Inflammatory macrophage treated with lipopolysaccharide for 1 hour (primary cell): ENCODE measurements around the gene LAMP1.
"Not testable (repeated sequence)": the region's sequence is repeated elsewhere in the genome, so short reads cannot be mapped to it uniquely, and the experiment has no call there.

Experiments used
- DNase-seq, 2 donors: peaks; one replicate each; pipeline ENCODE4 v3.0.0-alpha.2; 2020 to 2022

The LAMP1 gene

GRCh38 chr13:113327766-113328471, 30.9 kb downstream of the LAMP1 start:
- no peak for DNase-seq

DNA sequence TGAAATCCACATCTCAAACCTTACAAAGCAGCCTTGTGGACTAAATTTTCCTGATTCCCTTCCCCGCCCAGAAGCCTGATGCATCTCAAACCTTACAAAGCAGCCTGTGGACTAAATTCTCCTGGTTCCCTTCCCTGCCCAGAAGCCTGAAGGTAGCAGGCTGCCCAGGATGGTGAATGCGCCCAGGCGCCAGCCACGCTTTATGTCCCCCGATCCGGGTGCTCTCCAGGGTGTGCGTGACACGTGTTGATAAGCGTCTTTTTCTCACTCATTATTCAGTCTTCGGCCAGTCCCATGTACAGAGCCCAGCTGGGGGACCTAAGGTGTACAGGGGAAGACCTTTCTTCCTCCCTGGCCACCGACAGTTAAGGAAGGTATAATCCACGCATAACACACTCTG, 31.8 kb downstream of the LAMP1 start:
- no peak for DNase-seq

- no peak for DNase-seq
Measured at GRCh38 chr13:113329656-113330312, 32.7 kb downstream of the LAMP1 start.

GRCh38 chr13:113332615-113333014, 35.6 kb downstream of the LAMP1 start:
- DNase-seq = no peak

- DNase-seq = no peak
Measured at GRCh38 chr13:113333076-113333475, 36.0 kb downstream of the LAMP1 start.

DNA sequence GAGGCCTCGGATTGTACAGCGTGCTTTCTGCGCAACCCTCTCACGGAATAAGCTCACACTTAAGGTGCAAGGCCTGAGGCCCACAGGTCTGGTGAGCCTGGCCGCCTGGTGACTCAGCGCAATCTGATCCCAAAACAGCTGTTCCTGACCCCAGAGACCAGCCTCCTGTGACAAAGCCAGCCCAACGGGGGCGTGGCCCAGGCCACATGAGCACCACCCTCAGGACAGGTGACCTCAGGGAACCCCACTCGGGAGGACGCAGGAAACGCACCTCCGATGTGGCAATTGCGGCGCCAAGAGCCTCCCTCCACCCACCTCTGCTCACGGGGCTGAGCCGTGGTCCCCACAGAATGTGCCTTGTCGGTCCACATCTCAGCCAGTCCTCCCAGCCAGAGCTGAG, 40.5 kb downstream of the LAMP1 start:
- DNase-seq = no peak

DNA sequence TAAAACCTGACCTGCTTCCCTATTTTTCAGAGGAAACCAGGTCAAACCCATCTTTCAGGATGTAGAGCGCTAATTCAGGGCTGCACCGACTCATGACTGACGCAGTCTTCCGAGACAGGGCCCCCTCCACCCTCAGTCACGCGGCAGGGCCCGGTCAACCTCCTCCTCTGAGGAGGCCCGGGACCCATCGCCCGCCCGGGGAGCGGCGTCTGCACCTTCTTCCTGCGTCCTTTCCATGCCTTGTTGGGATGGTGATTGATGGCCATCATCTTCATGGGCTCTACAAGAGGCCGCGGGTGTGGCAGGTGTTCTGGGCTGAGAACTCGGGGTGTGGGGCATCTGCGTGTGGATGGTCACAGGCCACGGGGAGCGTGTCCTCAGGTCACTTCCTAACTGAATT, 40.9 kb downstream of the LAMP1 start:
- no peak for DNase-seq

DNA sequence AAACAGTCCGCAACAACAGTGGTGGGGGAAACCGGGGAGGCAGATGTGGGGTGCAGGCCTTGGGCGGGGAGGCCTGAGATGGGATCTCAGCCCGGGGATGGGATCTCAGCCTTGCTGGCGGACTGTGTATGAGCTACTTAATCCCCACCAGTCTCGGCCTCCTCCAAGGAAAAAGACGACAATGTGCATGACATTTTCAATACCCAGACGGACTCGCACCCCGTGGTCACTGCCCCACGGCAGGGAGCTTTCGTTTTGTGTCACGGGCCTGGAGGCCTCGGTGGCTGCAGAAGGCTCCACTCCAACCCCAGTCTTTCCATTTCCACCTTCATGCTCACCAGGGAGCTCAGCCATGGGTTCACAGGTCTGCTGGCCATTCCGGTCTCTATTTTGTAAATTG, 41.4 kb downstream of the LAMP1 start:
- DNase-seq = no peak

GRCh38 chr13:113342820-113343691, 46.0 kb downstream of the LAMP1 start:
- no peak for DNase-seq

DNA sequence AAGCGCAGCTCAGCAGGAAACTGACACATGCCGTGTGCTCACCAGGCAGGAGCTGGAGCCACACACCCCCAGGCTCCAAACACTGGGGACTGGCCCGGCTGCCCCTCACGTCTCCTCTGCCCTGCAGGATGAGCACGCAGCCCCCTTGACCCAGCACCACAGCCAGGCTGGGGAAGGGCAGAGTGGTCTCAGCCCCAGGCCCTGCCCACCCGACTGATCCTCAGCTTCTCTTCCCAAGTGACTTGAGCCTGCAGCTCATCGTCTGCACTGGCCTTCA, 46.6 kb downstream of the LAMP1 start:
- DNase-seq = no peak

DNA sequence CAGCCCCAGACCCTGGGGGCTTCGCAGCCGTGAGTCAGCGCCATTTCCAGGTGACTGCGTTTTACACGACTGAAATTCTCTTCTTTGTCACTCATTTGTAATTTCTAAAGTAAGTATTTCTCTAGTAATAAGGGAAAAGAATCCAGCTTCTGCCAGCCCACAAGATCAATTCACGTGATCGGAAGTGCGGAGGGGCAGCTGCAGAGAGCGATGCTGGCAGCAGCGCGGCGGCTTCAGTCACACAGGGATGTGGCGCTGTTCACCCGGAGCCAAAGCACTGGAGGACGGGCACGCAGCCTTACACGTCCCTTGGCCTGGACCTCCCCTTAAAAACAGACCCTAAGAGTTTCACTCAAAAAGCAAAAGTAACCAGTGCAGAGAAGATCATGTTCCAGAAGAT, 48.4 kb downstream of the LAMP1 start:
- DNase-seq = no peak

DNA sequence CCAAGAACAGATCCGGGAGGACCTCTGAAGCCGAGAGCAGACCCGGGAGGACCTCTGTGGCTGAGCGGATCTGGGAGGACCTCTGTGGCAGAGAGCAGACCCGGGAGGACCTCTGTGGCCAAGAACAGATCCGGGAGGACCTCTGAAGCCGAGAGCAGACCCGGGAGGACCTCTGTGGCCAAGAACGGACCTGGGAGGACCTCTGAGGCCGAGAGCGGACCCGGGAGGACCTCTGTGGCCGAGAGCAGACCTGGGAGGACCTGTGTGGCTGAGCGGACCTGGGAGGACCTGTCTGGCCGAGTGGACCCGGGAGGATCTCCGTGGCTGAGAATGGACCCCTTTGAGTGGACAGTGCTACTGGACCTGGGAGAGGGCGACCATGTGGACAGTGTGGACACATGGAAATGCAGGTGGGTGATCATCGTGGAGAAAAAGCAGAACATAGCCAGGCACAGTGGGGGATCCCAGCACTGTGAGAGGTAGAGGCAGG, 50.7 kb downstream of the LAMP1 start:
- not testable (repeated sequence) for DNase-seq

DNA sequence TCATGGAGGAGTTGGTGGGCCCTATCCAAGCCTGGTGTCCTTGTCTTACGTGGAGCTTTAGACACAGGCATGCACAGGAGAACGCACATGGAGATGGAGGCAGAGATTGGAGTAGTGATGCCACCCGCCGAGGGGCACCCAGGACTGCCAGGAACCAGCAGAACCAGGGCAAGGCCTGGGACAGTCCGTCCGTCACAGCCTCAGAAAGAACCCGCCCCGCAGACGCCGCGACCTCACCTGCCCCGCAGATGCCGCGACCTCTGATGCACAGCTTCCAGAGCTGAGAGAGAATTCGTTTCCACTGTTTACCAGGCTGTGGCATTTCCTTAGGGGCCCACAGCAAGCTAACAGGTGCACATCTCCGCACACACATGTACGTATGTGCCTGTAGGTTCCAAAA, 51.6 kb downstream of the LAMP1 start:
- DNase-seq = no peak

DNA sequence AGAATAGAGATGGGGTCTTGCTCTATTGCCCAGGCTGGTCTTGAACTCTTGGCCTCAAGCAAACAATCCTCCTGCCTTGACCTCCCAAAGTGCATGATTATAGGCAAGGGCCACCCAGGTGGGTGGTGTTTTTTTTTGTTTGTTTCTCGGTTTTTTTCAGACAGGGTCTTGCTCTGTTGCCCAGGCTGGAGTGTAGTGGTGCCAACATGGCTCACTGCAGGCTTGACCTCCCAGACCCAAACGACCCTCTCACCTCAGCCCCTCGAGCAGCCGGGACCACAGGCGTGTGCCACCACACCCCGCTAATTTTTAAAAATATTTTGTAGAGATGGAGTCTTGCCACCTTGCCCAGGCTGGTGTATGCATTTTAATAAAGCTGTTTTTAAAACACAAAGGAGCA, 52.0 kb downstream of the LAMP1 start:
- no peak for DNase-seq

DNA sequence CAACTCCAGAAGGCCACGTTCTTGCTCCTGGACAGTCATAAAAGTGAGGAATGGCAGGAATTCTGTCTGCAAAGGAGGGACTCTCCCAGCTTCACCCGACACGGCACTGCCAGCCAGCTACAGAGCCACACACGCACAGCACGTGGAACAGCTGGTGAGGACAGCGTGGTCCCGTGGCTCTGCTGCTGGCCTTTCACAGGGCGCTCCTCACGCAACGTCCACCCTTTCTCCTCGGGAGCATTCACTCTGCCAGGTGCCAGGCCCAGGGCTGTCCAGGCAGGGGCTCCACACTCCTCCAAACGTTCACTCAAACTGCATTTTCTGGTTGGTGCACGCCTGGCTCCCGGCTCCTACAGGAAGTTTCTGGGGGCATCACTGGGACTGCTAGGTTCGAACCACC, 52.5 kb downstream of the LAMP1 start:
- no peak for DNase-seq

DNA sequence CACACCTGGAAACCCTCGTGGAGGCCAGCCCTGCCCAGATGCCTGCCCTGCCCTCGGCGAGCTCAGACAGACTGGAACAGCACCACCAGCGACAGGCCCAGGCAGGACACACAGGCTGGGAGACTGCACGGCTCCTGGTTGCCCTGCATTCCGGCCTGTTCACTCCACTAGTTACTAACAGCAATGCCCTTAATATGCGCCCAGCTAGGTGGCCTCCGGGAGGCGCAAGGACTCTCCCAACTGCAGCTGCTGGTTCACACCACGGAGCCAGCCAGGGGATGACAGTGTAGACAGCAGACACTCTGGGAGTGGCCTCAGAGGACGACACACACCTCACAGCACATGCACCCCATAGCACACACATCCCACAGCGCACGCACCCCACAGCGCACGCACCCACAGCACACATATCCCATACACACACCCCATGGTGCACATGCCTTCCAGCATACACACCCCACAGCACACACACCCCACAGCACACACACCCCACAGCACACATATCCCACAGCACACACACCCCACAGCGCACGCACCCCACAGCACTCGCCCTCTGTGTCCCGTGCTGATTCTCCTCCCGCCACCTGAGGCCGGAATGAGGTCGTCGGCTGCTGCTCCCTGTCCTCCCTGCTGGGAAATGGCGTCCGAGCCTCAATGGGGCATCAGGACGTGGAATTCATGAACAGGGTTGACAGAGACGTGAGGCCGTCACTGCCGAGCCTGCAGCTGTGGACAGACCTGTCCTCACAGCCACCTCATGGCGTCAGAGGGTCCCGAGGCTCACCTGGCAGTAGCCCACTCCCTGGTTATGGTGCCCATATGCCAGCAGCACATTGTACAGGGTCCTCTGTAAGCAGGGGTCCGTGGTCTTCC, 53.3 kb downstream of the LAMP1 start:
- DNase-seq = no peak

GRCh38 chr13:113350938-113351335, 53.9 kb downstream of the LAMP1 start:
- no peak for DNase-seq

GRCh38 chr13:113351514-113352026, 54.5 kb downstream of the LAMP1 start:
- no peak for DNase-seq

GRCh38 chr13:113353254-113353653, 56.2 kb downstream of the LAMP1 start:
- no peak for DNase-seq

- no peak for DNase-seq
Measured at GRCh38 chr13:113354831-113355610, 58.0 kb downstream of the LAMP1 start.

DNA sequence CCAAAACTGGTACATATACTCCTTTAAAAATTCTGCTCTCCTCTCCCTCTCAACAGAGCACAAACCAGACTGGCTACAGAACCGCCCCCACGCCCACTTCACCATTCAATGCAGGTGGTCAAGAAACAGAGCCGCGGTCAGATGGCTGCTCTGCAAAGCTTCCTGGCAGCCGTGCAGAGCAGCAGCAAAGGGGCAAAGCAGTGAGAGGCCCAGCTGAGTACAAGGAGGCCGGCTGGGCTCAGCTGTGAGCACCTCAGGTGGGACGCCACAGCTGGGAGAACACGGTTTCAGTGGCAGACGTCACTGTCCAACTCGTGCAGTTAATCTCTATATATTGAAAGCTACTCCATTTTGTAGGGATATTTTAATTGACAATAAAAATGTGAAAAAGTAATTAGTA, 58.6 kb downstream of the LAMP1 start:
- DNase-seq = no peak

DNA sequence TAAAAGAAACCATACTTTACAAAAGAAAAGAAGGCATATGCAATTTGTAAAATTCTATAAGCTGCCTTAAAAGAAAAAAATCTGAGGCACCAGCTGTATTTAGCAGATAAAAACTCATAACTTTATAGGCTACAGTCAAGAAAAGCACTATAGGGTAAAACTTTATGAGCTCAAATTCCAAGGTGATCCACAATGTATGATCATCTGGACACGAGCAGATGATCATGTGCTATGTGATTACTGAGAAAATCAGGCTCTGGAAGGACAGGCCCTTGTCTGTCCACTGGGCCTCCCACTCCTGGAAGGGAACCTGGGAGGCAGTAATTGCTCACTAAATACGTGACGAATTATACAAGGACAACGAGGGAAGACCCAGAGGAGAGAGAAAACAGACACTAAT, 59.6 kb downstream of the LAMP1 start:
- DNase-seq = no peak
